Measurements from ENCODE around the gene PLPPR5. TPM values are rescaled to one million over a fixed set of nuclear protein-coding genes. Genes with fewer than 3 reads are reported as not detected.

Gene PLPPR5
- not detected in 2 replicates for total RNA-seq (2013; cell fraction: nucleolus; rRNA removed)
- under 0.01 TPM in 1 of 2 replicates, not detected in the other for total RNA-seq (2014; rRNA removed)
- total RNA-seq (2014; rRNA removed; fragmentation: Illumina TruSeq; extraction: Trizol): not detected in 2 replicates
- not detected in 2 replicates for total RNA-seq (2021)
- polyA plus RNA-seq (2011; ENCODE audit: low read depth): not detected
- polyA plus RNA-seq (2011; rRNA removed): not detected in 2 replicates
- polyA plus RNA-seq (2011; cell fraction: cytosol; rRNA removed): not detected in 2 replicates
- not detected in 2 replicates for polyA plus RNA-seq (2011; cell fraction: nucleus; rRNA removed)
- not detected in 2 replicates for polyA plus RNA-seq (2012)
- not detected in 2 replicates for polyA plus RNA-seq (2014; fragmentation: Illumina TruSeq; extraction: Trizol)
- under 1 TPM; 0.02 to 0.11 TPM for polyA plus RNA-seq (2014; fragmentation: Nextera tagmentation; extraction: Ambion mirVana)
- not detected in 2 replicates for polyA plus RNA-seq (2014; rRNA removed)
- not detected for polyA plus RNA-seq (2016; fragmentation: Nextera tagmentation; extraction: Ambion mirVana)
- polyA minus RNA-seq (2011; rRNA and poly(A)+ RNA removed): not detected in 2 replicates
- polyA minus RNA-seq (2011; cell fraction: cytosol; rRNA and poly(A)+ RNA removed): not detected in 2 replicates
- polyA minus RNA-seq (2011; cell fraction: nucleus; rRNA and poly(A)+ RNA removed): not detected in 2 replicates
- percentile 1 among the genes with signal in this experiment for Bru-seq, nascent RNA
- percentile 1 among the genes with signal in this experiment for BruChase-seq, experiment 1, labeled RNA remaining after a 6-hour chase
- BruChase-seq, experiment 2, labeled RNA remaining after a 2-hour chase: percentile 1 among the genes with signal in this experiment
- long read RNA-seq, experiment 1: 0 reads
- long read RNA-seq, experiment 2, partial matches to known transcripts: 0 of 1 reads
- long read RNA-seq, experiment 2, other reads (novel, unspliced or antisense): 1 of 1 reads

DNA sequence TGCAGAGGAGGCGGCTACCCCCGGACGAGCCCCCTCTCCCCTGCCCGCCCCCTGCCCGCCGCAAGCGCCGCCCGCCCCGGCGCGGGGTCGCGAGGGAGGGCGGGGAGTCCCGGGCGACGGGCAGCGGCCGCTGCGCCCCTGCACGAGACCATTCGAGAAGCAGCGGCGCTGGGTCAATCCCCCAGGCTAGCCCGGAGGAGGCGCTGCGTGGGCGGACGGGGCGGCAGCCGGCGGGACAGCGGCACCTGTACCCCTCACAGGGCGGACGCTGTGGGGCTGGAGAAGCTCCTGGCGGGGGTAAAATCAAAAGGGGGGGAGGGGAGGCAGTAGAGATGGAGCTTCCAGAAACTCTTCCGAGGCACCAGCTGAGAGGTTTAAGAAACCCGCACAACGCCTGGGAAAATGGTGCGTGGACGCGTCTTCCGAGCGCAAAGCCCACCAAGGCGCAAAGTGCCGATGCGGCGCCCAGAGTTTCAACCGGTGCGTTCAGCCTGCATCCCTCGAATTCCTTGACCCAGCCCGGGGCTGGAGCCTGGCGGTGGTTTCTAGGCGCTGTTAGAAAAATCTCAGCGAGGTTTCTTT, at the start of gene PLPPR5:
PLPPR5 (minus strand) TSS at position 1 of the 582 bp plus-strand sequence. CDS start 190 bp downstream, outside the sequence.
- ChIA-PET SMC1A (ENCODE audit: uncharacterized antibody, unreplicated experiment) (no interaction called here), CTCF (no interaction called here), RAD21 (ENCODE audit: unreplicated experiment) (no interaction called here), POLR2A (no interaction called here)
- Histone ChIP-seq H4K20me1 (ENCODE audit: control insufficient read depth, insufficient read depth) (no peaks in the 10 kb centered on the region), H3K36me3 (ENCODE audit: control insufficient read depth in 2 of 2, insufficient read depth in 2 of 2, low read length in 1 of 2) (no peaks in the 10 kb centered on the region), H3K4me1 (ENCODE audit: control insufficient read depth, insufficient read depth, low read length) (no peaks in the 10 kb centered on the region), H3K4me3 (no peak within 1 kb of the TSS), H3K9me3 (replicated peaks; ENCODE audit: control insufficient read depth, insufficient read depth, low read length) (no peaks in the 10 kb centered on the region), H3K4me2 (ENCODE audit: control insufficient read depth, insufficient read depth) (no peak within 1 kb of the TSS), H3K27me3 (replicated peaks in 1 of 2; ENCODE audit: control insufficient read depth in 2 of 2, insufficient read depth in 2 of 2, low read length in 1 of 2) (peaks cover 4 to 7% of the 10 kb centered on the region in 2 experiments), H3K27ac (ENCODE audit: control insufficient read depth, insufficient read depth) (no peak within 1 kb of the TSS), H2AFZ (ENCODE audit: control insufficient read depth, low read depth, low read length) (no peak within 1 kb of the TSS), H3K9ac (ENCODE audit: control insufficient read depth, insufficient read depth, low read length) (no peak within 1 kb of the TSS), H3K79me2 (ENCODE audit: control insufficient read depth, insufficient read depth, low read length) (no peaks in the 10 kb centered on the region)
- no peak for TF ChIP-seq RUNX3 (IDR thresholded peaks at IDR 0.05; ENCODE audit: low read length)
- TF ChIP-seq ZNF687 (IDR thresholded peaks at IDR 0.05): no peak
- no peak for TF ChIP-seq SREBF2 (IDR thresholded peaks at IDR 0.05; ENCODE audit: low read length)
- TF ChIP-seq ZSCAN29 (IDR thresholded peaks at IDR 0.05): no peak
- TF ChIP-seq CHD2 (IDR thresholded peaks at IDR 0.05; ENCODE audit: borderline replicate concordance, low read depth, low read length): no peak
- no peak for TF ChIP-seq EGR1 (IDR thresholded peaks at IDR 0.05; ENCODE audit: borderline replicate concordance in 1 of 2, low read depth in 2 of 2, low read length in 2 of 2)
- TF ChIP-seq, protein P1, sequence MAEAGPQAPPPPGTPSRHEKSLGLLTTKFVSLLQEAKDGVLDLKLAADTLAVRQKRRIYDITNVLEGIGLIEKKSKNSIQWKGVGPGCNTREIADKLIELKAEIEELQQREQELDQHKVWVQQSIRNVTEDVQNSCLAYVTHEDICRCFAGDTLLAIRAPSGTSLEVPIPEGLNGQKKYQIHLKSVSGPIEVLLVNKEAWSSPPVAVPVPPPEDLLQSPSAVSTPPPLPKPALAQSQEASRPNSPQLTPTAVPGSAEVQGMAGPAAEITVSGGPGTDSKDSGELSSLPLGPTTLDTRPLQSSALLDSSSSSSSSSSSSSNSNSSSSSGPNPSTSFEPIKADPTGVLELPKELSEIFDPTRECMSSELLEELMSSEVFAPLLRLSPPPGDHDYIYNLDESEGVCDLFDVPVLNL (IDR thresholded peaks at IDR 0.05; ENCODE audit: low read depth, low read length): no peak
- no peak for TF ChIP-seq STAT1 (conservative IDR thresholded peaks at IDR 0.05)
- no peak for TF ChIP-seq NBN (IDR thresholded peaks at IDR 0.05)
- FAIRE-seq (no peak), DNase-seq (ENCODE audit: low read depth, low spot score) (no peak), ATAC-seq (no peak)
- in situ Hi-C loops (cut with MboI): no loop called here
- intact Hi-C loops (cut with micrococcal nuclease; ENCODE audit: unreplicated experiment): no loop called here
- 22% methylated on average over 19 of the region's 56 CpGs for WGBS (ENCODE audit: insufficient coverage, insufficient replicate concordance, low lambda C conversion rate, missing lambda C conversion rate)
- BruUV-seq (replicated peaks): no TSS peak

Data from GM12878 (cell line).